Neuronal stem cell (in vitro differentiated cells): ENCODE data around the gene CTTNBP2NL.

Experiments used
- DNase-seq: peaks from one replicate; pipeline ENCODE4 v3.0.0-alpha.2; 2013; ENCODE audit warnings: low spot score
- H2AFZ ChIP-seq: one replicate; pipeline ENCODE4 v1.6.1; 2013; ENCODE audit warnings: mild to moderate bottlenecking, low read length, inconsistent platforms
- H2AK5ac ChIP-seq: 2 replicates; pipeline ENCODE4 v1.6.1; 2013; ENCODE audit warnings: low read depth, mild to moderate bottlenecking, inconsistent platforms, low read length, moderate library complexity, mixed read lengths
- H2BK120ac ChIP-seq: 2 replicates; pipeline ENCODE4 v1.6.1; 2013; ENCODE audit warnings: low read depth, mild to moderate bottlenecking, inconsistent platforms, low read length, moderate library complexity, mixed read lengths
- H2BK12ac ChIP-seq: one replicate; pipeline ENCODE4 v1.6.1; 2013; ENCODE audit warnings: low read length, inconsistent platforms
- H2BK15ac ChIP-seq: 2 replicates; pipeline ENCODE4 v1.6.1; 2013; ENCODE audit warnings: mild to moderate bottlenecking, low read length, inconsistent platforms, mixed read lengths
- H2BK5ac ChIP-seq: one replicate; pipeline ENCODE4 v1.6.1; 2013; ENCODE audit warnings: inconsistent platforms, mild to moderate bottlenecking, low read length, moderate library complexity
- H3K14ac ChIP-seq: one replicate; pipeline ENCODE4 v1.6.1; 2013; ENCODE audit warnings: low read length, inconsistent platforms
- H3K18ac ChIP-seq: 2 replicates; pipeline ENCODE4 v1.6.1; 2013; ENCODE audit warnings: low read length, inconsistent platforms
- H3K23ac ChIP-seq: 2 replicates; pipeline ENCODE4 v1.6.1; 2013; ENCODE audit warnings: low read depth, mild to moderate bottlenecking, mixed read lengths, low read length, inconsistent platforms; ENCODE audit not compliant: poor library complexity
- H3K27ac ChIP-seq: replicated peaks from 3 replicates; pipeline ENCODE4 v1.5.1; 2013; ENCODE audit warnings: low read length, inconsistent platforms
- H3K27me3 ChIP-seq, 3 experiments: 2 replicates each; pipeline ENCODE4 v1.6.1; 2013; ENCODE audit warnings: low read length in 3 of 3, mild to moderate bottlenecking in 2 of 3, inconsistent platforms in 1 of 3, low read depth in 1 of 3, mixed read lengths in 1 of 3, moderate library complexity in 1 of 3; ENCODE audit not compliant: control insufficient read depth in 3 of 3, insufficient read depth in 3 of 3
- H3K36me3 ChIP-seq, 2 donors: replicated peaks in 1 of 2; 2 replicates each; pipeline ENCODE4 v1.6.1; 2013; ENCODE audit warnings: low read length in 2 of 2; ENCODE audit not compliant: control insufficient read depth in 2 of 2, insufficient read depth in 2 of 2
- H3K4ac ChIP-seq: 2 replicates; pipeline ENCODE4 v1.6.1; 2013; ENCODE audit warnings: inconsistent platforms, mild to moderate bottlenecking, low read length, moderate library complexity
- H3K4me1 ChIP-seq, 2 donors: 1 replicate in 1 of 2; 2 replicates in 1 of 2; pipeline ENCODE4 v1.6.1; 2013; ENCODE audit warnings: low read length in 2 of 2, low read depth in 1 of 2; ENCODE audit not compliant: control insufficient read depth in 2 of 2, insufficient read depth in 1 of 2
- H3K4me2 ChIP-seq: one replicate; pipeline ENCODE4 v1.6.1; 2013; ENCODE audit warnings: mild to moderate bottlenecking, low read length, inconsistent platforms; ENCODE audit not compliant: insufficient read depth, poor library complexity, severe bottlenecking
- H3K4me3 ChIP-seq, 2 donors: 2 replicates each; pipeline ENCODE4 v1.5.1; 2013; ENCODE audit warnings: low read length in 2 of 2, mild to moderate bottlenecking in 2 of 2, inconsistent platforms in 1 of 2, moderate library complexity in 1 of 2
- H3K79me1 ChIP-seq: one replicate; pipeline ENCODE4 v1.6.1; 2013; ENCODE audit warnings: low read depth, mild to moderate bottlenecking, inconsistent platforms, low read length, moderate library complexity
- H3K9ac ChIP-seq: one replicate; pipeline ENCODE4 v1.6.1; 2013; ENCODE audit warnings: mild to moderate bottlenecking, low read depth, low read length, inconsistent platforms; ENCODE audit not compliant: poor library complexity
- H3K9me3 ChIP-seq, 2 donors: replicated peaks in 1 of 2; 2 replicates each; pipeline versions ENCODE3 to v1.6.1; 2013; ENCODE audit warnings: low read length in 2 of 2, mild to moderate bottlenecking in 2 of 2, inconsistent platforms in 1 of 2, low read depth in 1 of 2, mixed read lengths in 1 of 2, moderate library complexity in 1 of 2; ENCODE audit not compliant: control insufficient read depth in 2 of 2, insufficient read depth in 1 of 2
- H4K8ac ChIP-seq: one replicate; pipeline ENCODE4 v1.6.1; 2013; ENCODE audit warnings: low read depth, mild to moderate bottlenecking, inconsistent platforms, low read length, moderate library complexity
- H4K91ac ChIP-seq: one replicate; pipeline ENCODE4 v1.6.1; 2013; ENCODE audit warnings: low read length, low read depth, mild to moderate bottlenecking, inconsistent platforms; ENCODE audit not compliant: poor library complexity
- WGBS, 2 donors: extraction: QIAGEN DNeasy Blood & Tissue Kit; methylation state at CpG; one replicate each; pipeline ENCODE4 v1.1.7; 2013; ENCODE audit warnings: missing lambda C conversion rate in 2 of 2, mixed read lengths in 1 of 2; ENCODE audit not compliant: insufficient read length in 2 of 2, insufficient replicate concordance in 1 of 2; ENCODE audit errors: extremely low coverage in 2 of 2; 5-methylcytosine and 5-hydroxymethylcytosine counted together

Gene CTTNBP2NL

DNA sequence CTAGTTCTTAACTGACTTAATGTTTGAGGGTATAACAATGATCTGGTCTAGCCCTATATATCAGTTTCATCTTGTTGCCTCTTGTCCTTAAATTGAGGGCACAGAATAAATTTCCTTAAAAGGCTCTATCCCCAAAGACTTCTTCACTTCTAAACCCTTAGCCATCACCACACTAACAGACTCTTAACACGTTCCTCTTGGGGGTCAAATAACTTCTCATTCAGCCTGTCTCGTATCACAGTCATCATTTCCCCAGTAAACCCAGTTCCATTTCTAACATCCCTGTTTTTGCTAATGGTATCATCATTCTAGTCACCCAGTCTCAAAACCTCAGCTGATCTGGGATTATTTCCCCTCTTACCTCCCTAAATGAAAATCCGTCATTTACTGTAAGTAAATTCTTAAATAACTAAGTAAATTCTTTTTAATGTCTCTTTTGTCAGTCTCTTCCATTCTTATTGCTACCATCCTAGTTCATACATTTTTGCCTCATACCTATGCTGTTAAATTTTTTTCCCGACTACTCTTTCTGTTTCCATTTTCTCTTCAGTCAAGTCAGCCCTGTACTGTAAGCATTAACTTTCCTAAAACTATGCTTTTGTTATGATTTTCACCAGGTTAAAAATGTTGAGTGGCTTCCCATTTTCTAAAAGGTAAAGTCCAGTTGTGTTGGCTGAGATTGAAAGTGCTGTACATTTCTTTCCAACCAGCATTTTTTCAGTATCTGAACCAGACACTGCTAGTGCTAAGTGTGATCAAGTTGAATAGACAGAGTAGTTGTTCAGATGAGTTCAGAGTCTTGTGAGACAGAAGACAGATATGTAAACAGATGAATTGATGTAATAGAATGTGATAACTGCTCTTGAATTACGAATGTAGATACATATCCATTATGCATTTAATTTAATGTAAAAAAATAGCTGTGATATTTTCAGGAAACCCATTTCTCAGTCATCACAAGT is 6.9 kb downstream of the CTTNBP2NL start:
- Histone ChIP-seq H2AFZ (no peak overlapping the region), H2BK5ac (no peak overlapping the region), H4K91ac (no peak overlapping the region), H2BK120ac (no peak overlapping the region), H3K27ac (no peak overlapping the region), H3K9ac (no peak overlapping the region), H3K23ac (no peak overlapping the region), H3K36me3 (peaks cover 0 to 3% of the 10 kb centered on the region in 2 donors), H3K18ac (no peak overlapping the region), H3K4me2 (no peak overlapping the region), H2BK12ac (no peak overlapping the region), H3K4ac (no peak overlapping the region), H3K9me3 (no peaks in the 10 kb centered on the region), H3K79me1 (peaks cover 4% of the 10 kb centered on the region), H3K27me3 (no peaks in the 10 kb centered on the region), H3K14ac (no peak overlapping the region), H4K8ac (no peak overlapping the region), H3K4me1 (peaks cover 8 to 24% of the 10 kb centered on the region in 2 donors), H3K4me3 (no peak overlapping the region), H2AK5ac (no peak overlapping the region), H2BK15ac (no peak overlapping the region)
- no CpG with 5 or more reads among the region's 5 CpGs for WGBS, 2 donors
- no peak for DNase-seq

DNA sequence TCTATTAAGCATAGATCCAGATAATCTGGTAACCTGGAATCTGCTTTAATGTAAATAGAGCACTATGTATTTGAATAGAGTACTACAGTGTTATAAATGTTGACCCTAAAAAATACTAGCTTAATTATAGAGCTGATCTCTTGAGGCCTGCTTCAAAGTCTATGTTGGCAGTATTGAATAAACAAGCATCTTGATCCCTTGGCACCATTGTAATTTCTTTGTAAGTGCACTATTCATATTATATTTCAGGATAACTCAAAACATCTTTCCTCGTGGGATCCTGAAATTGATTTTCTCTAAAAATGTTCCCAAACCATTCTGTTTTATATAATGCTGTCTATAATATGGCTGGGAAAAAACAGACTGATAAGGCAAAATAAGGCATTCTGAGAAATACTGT is 10.8 kb downstream of the CTTNBP2NL start:
- H2BK15ac ChIP-seq: no peak overlapping the region
- no peaks in the 10 kb centered on the region for H3K27me3 ChIP-seq
- no peak overlapping the region for H3K4me2 ChIP-seq
- H3K18ac ChIP-seq: no peak overlapping the region
- H3K4me3 ChIP-seq: no peak overlapping the region
- H4K91ac ChIP-seq: no peak overlapping the region
- DNase-seq: no peak
- H2AK5ac ChIP-seq: no peak overlapping the region
- no peak overlapping the region for H4K8ac ChIP-seq
- H2BK12ac ChIP-seq: no peak overlapping the region
- peaks cover 5 to 15% of the 10 kb centered on the region in 2 donors for H3K4me1 ChIP-seq
- H3K14ac ChIP-seq: no peak overlapping the region
- H3K23ac ChIP-seq: no peak overlapping the region
- H3K4ac ChIP-seq: no peak overlapping the region
- H3K27ac ChIP-seq: no peak overlapping the region
- no peak overlapping the region for H2BK5ac ChIP-seq
- H3K79me1 ChIP-seq: peaks cover 4% of the 10 kb centered on the region
- no peaks in the 10 kb centered on the region for H3K9me3 ChIP-seq
- peaks cover 0 to 9% of the 10 kb centered on the region in 2 donors for H3K36me3 ChIP-seq
- H2AFZ ChIP-seq: no peak overlapping the region
- no peak overlapping the region for H3K9ac ChIP-seq
- WGBS, 2 donors: no CpG with 5 or more reads among the region's 1 CpG
- H2BK120ac ChIP-seq: no peak overlapping the region

DNA sequence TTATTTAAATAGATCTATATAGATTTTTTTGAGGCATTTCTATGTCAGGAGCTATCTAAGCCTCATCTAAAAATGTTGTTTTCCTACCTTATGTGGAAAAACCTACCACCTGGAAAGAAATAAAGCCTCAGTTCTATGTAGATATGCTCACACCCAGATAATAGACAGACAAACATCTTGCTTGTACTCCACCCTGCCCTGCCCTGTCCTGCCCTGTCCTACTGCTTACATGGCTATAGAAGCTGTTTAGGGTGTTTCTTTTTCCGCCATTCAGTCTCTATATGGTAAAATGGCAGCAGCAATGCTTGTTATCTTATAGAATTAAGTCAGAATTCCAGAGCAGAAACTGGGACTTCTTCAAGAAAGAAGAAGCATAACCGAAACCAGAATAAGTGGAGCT is 13.4 kb downstream of the CTTNBP2NL start:
- Histone ChIP-seq H3K9ac (no peak overlapping the region), H3K27ac (no peak overlapping the region), H4K91ac (no peak overlapping the region), H2AFZ (no peak overlapping the region), H4K8ac (no peak overlapping the region), H3K9me3 (no peaks in the 10 kb centered on the region), H3K79me1 (peaks cover 2% of the 10 kb centered on the region), H3K4me1 (peaks cover 0 to 1% of the 10 kb centered on the region in 2 donors), H2BK5ac (no peak overlapping the region), H3K4me2 (no peak overlapping the region), H3K4ac (no peak overlapping the region), H3K36me3 (peaks cover 3 to 33% of the 10 kb centered on the region in 2 donors), H2BK120ac (no peak overlapping the region), H3K4me3 (no peak overlapping the region), H3K27me3 (no peaks in the 10 kb centered on the region), H3K14ac (no peak overlapping the region), H2BK15ac (no peak overlapping the region), H3K23ac (no peak overlapping the region), H2BK12ac (no peak overlapping the region), H2AK5ac (no peak overlapping the region), H3K18ac (no peak overlapping the region)
- WGBS, 2 donors: no CpG with 5 or more reads among the region's 2 CpGs
- no peak for DNase-seq

DNA sequence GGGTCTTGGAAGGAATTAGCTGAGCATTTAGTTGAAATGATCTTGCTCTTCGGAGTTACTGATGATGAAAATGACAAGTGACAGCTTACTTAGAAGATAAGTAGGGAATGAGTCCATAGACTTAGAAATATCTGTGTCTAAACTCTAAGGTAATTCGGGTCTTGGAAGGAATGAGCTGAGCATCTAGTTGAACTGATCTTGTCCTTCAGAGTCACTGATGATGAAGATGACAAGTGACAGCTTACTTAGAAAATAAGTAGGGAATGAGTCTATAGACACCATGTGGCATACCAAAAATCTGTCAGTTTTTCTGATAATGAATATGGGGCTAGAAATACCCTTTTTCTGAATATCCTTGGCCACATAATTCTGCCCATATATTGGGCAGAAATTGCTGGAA is 14.7 kb downstream of the CTTNBP2NL start:
- H2BK12ac ChIP-seq: no peak overlapping the region
- H3K4me3 ChIP-seq: no peak overlapping the region
- H3K4me1 ChIP-seq: no peaks in the 10 kb centered on the region
- no peak overlapping the region for H2AK5ac ChIP-seq
- no peak overlapping the region for H4K8ac ChIP-seq
- H3K27ac ChIP-seq: no peak overlapping the region
- no peak overlapping the region for H3K9ac ChIP-seq
- H3K27me3 ChIP-seq: no peaks in the 10 kb centered on the region
- no CpG with 5 or more reads among the region's 2 CpGs for WGBS, 2 donors
- no peak overlapping the region for H2AFZ ChIP-seq
- no peak overlapping the region for H3K4me2 ChIP-seq
- H3K36me3 ChIP-seq: peaks cover 4 to 46% of the 10 kb centered on the region in 2 donors
- no peak overlapping the region for H2BK5ac ChIP-seq
- no peak overlapping the region for H2BK15ac ChIP-seq
- H3K9me3 ChIP-seq: no peaks in the 10 kb centered on the region
- H3K14ac ChIP-seq: no peak overlapping the region
- no peak overlapping the region for H3K23ac ChIP-seq
- peaks cover 2% of the 10 kb centered on the region for H3K79me1 ChIP-seq
- no peak overlapping the region for H4K91ac ChIP-seq
- no peak overlapping the region for H3K4ac ChIP-seq
- H2BK120ac ChIP-seq: no peak overlapping the region
- DNase-seq: no peak
- no peak overlapping the region for H3K18ac ChIP-seq
